ENCODE data around the gene FNDC3B. TPM values are rescaled to one million over a fixed set of nuclear protein-coding genes. Genes with fewer than 3 reads are reported as not detected.
"Not testable (repeated sequence)": the region's sequence is repeated elsewhere in the genome, so short reads cannot be mapped to it uniquely, and the experiment has no call there.

FNDC3B gene
- total RNA-seq, 1 donor from 2014 or later = 103 TPM

- DNase-seq (ENCODE audit: low spot score) = no peak
Observed at GRCh38 chr3:172362583-172362982, 323.2 kb downstream of the FNDC3B start.

GRCh38 chr3:172364374-172365027 is 325.1 kb downstream of the FNDC3B start:
- DNase-seq (ENCODE audit: low spot score) = no peak

GRCh38 chr3:172365028-172365567 is 325.7 kb downstream of the FNDC3B start:
- no peak for DNase-seq (ENCODE audit: low spot score)

GRCh38 chr3:172367205-172368105 is 328.1 kb downstream of the FNDC3B start:
- DNase-seq (ENCODE audit: low spot score) = no peak

- DNase-seq (ENCODE audit: low spot score) = not testable (repeated sequence)
Observed at GRCh38 chr3:172368556-172368955, 329.2 kb downstream of the FNDC3B start.

- no peak for DNase-seq (ENCODE audit: low spot score)
Observed at GRCh38 chr3:172369590-172370259, 330.3 kb downstream of the FNDC3B start.

GRCh38 chr3:172370419-172370818 is 331.0 kb downstream of the FNDC3B start:
- DNase-seq (ENCODE audit: low spot score) = no peak

GRCh38 chr3:172371544-172371943 is 332.2 kb downstream of the FNDC3B start:
- no peak for DNase-seq (ENCODE audit: low spot score)

GRCh38 chr3:172372895-172373294 is 333.5 kb downstream of the FNDC3B start:
- no peak for DNase-seq (ENCODE audit: low spot score)

- DNase-seq (ENCODE audit: low spot score) = no peak
Observed at GRCh38 chr3:172373912-172374311, 334.5 kb downstream of the FNDC3B start.

- no peak for DNase-seq (ENCODE audit: low spot score)
Observed at GRCh38 chr3:172375206-172375850, 335.9 kb downstream of the FNDC3B start.

- no peak for DNase-seq (ENCODE audit: low spot score)
Observed at GRCh38 chr3:172376402-172376801, 337.0 kb downstream of the FNDC3B start.

GRCh38 chr3:172376881-172377280 is 337.5 kb downstream of the FNDC3B start:
- no peak for DNase-seq (ENCODE audit: low spot score)

GRCh38 chr3:172378439-172378838 is 339.1 kb downstream of the FNDC3B start:
- no peak for DNase-seq (ENCODE audit: low spot score)

- no peak for DNase-seq (ENCODE audit: low spot score)
Observed at GRCh38 chr3:172379372-172379771, 340.0 kb downstream of the FNDC3B start.

GRCh38 chr3:172380632-172381031 is 341.3 kb downstream of the FNDC3B start:
- no peak for DNase-seq (ENCODE audit: low spot score)

GRCh38 chr3:172383306-172383796 is 344.0 kb downstream of the FNDC3B start:
- DNase-seq (ENCODE audit: low spot score) = no peak

GRCh38 chr3:172384836-172385235 is 345.5 kb downstream of the FNDC3B start:
- no peak for DNase-seq (ENCODE audit: low spot score)

GRCh38 chr3:172387728-172388127 is 348.4 kb downstream of the FNDC3B start:
- DNase-seq (ENCODE audit: low spot score) = no peak

- no peak for DNase-seq (ENCODE audit: low spot score)
Observed at GRCh38 chr3:172388412-172389078, 349.2 kb downstream of the FNDC3B start.

- no peak for DNase-seq (ENCODE audit: low spot score)
Observed at GRCh38 chr3:172390792-172391191, 351.4 kb downstream of the FNDC3B start.

All from mucosa of gallbladder (tissue), 1 donor.